OCI-LY1 (cell line): ENCODE results near the gene CDH26.
"Not testable (repeated sequence)": the region's sequence is repeated elsewhere in the genome, so short reads cannot be mapped to it uniquely, and the experiment has no call there.

Experiments used
- H2AFZ ChIP-seq: fragments of 200-600 bp; sonication (generic), shearing (Covaris generic); 2 replicates; pipeline ENCODE4 v1.6.0; 2014; ENCODE audit warnings: antibody characterized with exemption, mild to moderate bottlenecking, low read length
- H3F3A ChIP-seq: fragments of 200-600 bp; sonication (generic), shearing (Covaris generic); 2 replicates; pipeline ENCODE4 v1.6.0; 2014; ENCODE audit warnings: mild to moderate bottlenecking, antibody characterized with exemption, low read length, moderate library complexity; ENCODE audit not compliant: insufficient read depth
- H3K27ac ChIP-seq: fragments of 200-600 bp; sonication (generic); 2 replicates; pipeline ENCODE4 v1.5.1; 2014; ENCODE audit warnings: low read length, mixed run types, mild to moderate bottlenecking, low read depth; ENCODE audit not compliant: poor library complexity, severe bottlenecking
- H3K27me3 ChIP-seq: fragments of 200-600 bp; sonication (generic); 2 replicates; pipeline ENCODE4 v1.6.0; 2014; ENCODE audit warnings: antibody characterized with exemption, mild to moderate bottlenecking, low read length, moderate library complexity; ENCODE audit not compliant: insufficient read depth
- H3K36me3 ChIP-seq: fragments of 200-600 bp; sonication (generic); 2 replicates; pipeline ENCODE4 v1.6.1; 2014; ENCODE audit warnings: mild to moderate bottlenecking, antibody characterized with exemption, low read length, moderate library complexity, mixed read lengths; ENCODE audit not compliant: insufficient read depth
- H3K4me1 ChIP-seq: fragments of 200-600 bp; sonication (generic); 2 replicates; pipeline ENCODE4 v1.5.1; 2014; ENCODE audit warnings: mild to moderate bottlenecking, low read length, moderate library complexity; ENCODE audit not compliant: insufficient read depth, severe bottlenecking
- H3K4me2 ChIP-seq: fragments of 200-600 bp; sonication (generic), shearing (Covaris generic); 2 replicates; pipeline ENCODE4 v1.6.1; 2014; ENCODE audit warnings: low read length
- H3K4me3 ChIP-seq: fragments of 200-600 bp; sonication (generic); 2 replicates; pipeline ENCODE4 v1.5.1; 2014; ENCODE audit warnings: low read length, low read depth, mild to moderate bottlenecking, mixed read lengths; ENCODE audit not compliant: poor library complexity, severe bottlenecking
- H3K79me2 ChIP-seq: fragments of 200-600 bp; shearing (Covaris generic); 2 replicates; pipeline ENCODE4 v1.6.1; 2016; ENCODE audit warnings: mixed run types, low read length, mixed read lengths; ENCODE audit not compliant: insufficient read depth
- H3K9ac ChIP-seq: fragments of 200-600 bp; sonication (generic), shearing (Covaris generic); 2 replicates; pipeline ENCODE4 v1.6.1; 2014; ENCODE audit warnings: mild to moderate bottlenecking, low read length, mixed read lengths
- H3K9me2 ChIP-seq: fragments of 200-600 bp; sonication (generic), shearing (Covaris generic); 2 replicates; pipeline ENCODE4 v1.6.1; 2014; ENCODE audit warnings: low read depth, mild to moderate bottlenecking, low read length, mixed read lengths
- H3K9me3 ChIP-seq: fragments of 200-600 bp; shearing (Covaris generic); 2 replicates; pipeline ENCODE4 v1.6.1; 2014; ENCODE audit warnings: low read length, mixed read lengths
- H4K20me1 ChIP-seq: fragments of 200-600 bp; sonication (generic), shearing (Covaris generic); 2 replicates; pipeline ENCODE4 v1.6.0; 2016; ENCODE audit warnings: mild to moderate bottlenecking, low read length; ENCODE audit not compliant: insufficient read depth
- CTCF ChIP-seq: fragments of 200-600 bp; sonication (generic), shearing (Covaris generic); IDR thresholded peaks from 2 replicates; pipeline ENCODE4 v1.5.1; 2017; ENCODE audit warnings: mild to moderate bottlenecking, antibody characterized with exemption, low read length, moderate library complexity, mixed read lengths
- EZH2 ChIP-seq: fragments of 200-600 bp; sonication (generic), shearing (Covaris generic); IDR thresholded peaks from 2 replicates; pipeline ENCODE4 v1.8.0; 2017; ENCODE audit warnings: borderline replicate concordance, mixed run types, mild to moderate bottlenecking, antibody characterized with exemption, low read length, moderate library complexity, mixed read lengths

The CDH26 gene

DNA sequence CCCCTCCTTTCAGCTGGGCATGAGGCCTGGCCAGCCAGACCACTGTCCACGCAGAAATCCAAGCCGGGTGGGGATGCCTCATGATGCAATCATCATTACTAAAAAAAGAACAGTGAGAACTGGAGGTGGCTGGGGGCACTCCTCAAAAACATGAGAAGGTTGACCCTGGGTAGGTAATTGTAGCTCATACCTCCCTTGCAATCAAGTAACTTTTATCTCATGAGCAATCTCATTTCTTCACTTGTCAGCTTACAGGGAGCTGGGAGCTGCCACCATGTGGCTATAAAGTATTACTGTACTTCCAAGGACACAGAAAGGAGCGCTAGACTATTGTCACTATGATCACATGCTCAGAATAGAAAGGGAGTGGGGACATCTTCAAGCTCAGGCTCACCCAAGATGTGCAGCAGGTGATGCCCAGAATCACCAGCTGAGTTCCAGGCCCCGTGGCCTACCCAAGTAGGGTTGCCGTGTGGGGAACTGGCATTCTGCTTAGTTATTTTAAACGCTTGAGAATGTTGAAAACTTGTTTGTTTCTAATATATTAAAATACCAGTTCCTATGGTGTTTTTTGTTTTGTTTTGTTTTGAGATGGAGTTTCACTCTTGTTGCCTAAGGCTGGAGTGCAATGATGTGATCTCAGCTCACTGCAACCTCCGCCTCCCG, 3.0 kb upstream of the CDH26 start:
- Histone ChIP-seq H3K27me3 (no peaks in the 10 kb centered on the region), H3F3A (no peaks in the 10 kb centered on the region), H2AFZ (no peak overlapping the region), H3K4me3 (no peak overlapping the region), H3K9ac (no peak overlapping the region), H4K20me1 (no peaks in the 10 kb centered on the region), H3K36me3 (no peaks in the 10 kb centered on the region), H3K4me2 (no peak overlapping the region), H3K79me2 (no peaks in the 10 kb centered on the region), H3K9me2 (no peaks in the 10 kb centered on the region), H3K4me1 (no peaks in the 10 kb centered on the region), H3K27ac (no peak overlapping the region), H3K9me3 (no peaks in the 10 kb centered on the region)
- TF ChIP-seq EZH2 (no peak), CTCF (peak; percentile 40; the same call in 1 of the 2 replicates)

DNA sequence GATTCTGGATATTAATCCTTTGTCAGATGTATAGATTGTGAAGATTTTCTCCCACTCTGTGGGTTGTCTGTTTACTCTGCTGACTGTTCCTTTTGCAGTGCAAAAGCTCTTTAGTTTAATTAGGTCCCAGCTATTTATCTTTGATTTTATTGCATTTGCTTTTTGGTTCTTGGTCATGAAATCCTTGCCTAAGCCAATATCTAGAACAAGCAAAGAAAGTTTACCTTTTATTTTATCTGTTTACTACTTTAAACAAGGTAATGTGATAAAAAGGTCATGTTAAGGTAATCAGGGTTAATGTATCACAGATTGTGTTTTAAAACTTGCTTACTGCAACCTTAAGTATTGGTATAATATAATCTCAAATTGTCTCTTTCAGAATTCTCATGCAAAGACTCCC, 655 bp upstream of the CDH26 start:
- H3K79me2 ChIP-seq, H3K4me2 ChIP-seq, H3K27ac ChIP-seq, H3K9ac ChIP-seq, H3K9me2 ChIP-seq, H3K36me3 ChIP-seq, H3K4me3 ChIP-seq, H4K20me1 ChIP-seq, H3K27me3 ChIP-seq, H2AFZ ChIP-seq, H3F3A ChIP-seq, H3K4me1 ChIP-seq, H3K9me3 ChIP-seq: not testable (repeated sequence)

DNA sequence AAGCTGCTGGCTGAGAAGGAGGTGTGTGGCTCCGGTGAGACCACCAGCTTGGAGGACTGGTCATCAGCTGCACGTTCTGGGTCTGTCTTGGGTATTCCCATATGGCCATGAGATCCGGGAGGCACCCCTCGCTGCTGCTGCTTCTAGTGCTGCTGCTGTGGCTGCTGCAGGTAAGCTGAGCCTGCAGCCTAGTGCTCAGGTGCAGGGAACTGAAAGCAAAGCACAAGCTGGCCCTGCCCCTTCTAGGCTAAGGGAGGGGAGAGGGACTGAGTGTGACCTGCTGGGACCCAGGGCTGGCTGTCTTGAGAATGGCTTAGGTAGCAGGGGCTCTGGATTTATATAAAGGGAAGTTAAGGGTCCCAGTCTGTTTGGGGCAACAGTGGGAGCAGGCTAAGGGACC, 403 bp downstream of the CDH26 start:
- no peak overlapping the region for H3K4me2 ChIP-seq
- no peaks in the 10 kb centered on the region for H3K27me3 ChIP-seq
- TF ChIP-seq CTCF, result no peak
- no peak for TF ChIP-seq EZH2
- H3K9ac ChIP-seq, result no peak overlapping the region
- no peaks in the 10 kb centered on the region for H3K9me3 ChIP-seq
- H3K9me2 ChIP-seq, result no peaks in the 10 kb centered on the region
- no peaks in the 10 kb centered on the region for H3K79me2 ChIP-seq
- H3K4me1 ChIP-seq, result no peaks in the 10 kb centered on the region
- no peaks in the 10 kb centered on the region for H3K36me3 ChIP-seq
- no peaks in the 10 kb centered on the region for H4K20me1 ChIP-seq
- no peak overlapping the region for H3K4me3 ChIP-seq
- no peaks in the 10 kb centered on the region for H3F3A ChIP-seq
- H3K27ac ChIP-seq, result no peak overlapping the region
- no peak overlapping the region for H2AFZ ChIP-seq

GRCh38 chr20:59961423-59961822, 3.2 kb downstream of the CDH26 start:
- Histone ChIP-seq H3K4me2 (no peak overlapping the region), H3K27me3 (no peaks in the 10 kb centered on the region), H3K79me2 (no peaks in the 10 kb centered on the region), H3K9me2 (no peaks in the 10 kb centered on the region), H3F3A (no peaks in the 10 kb centered on the region), H3K36me3 (no peaks in the 10 kb centered on the region), H3K9ac (no peak overlapping the region), H3K4me1 (no peaks in the 10 kb centered on the region), H3K9me3 (no peaks in the 10 kb centered on the region), H4K20me1 (no peaks in the 10 kb centered on the region), H3K4me3 (no peak overlapping the region), H3K27ac (no peak overlapping the region), H2AFZ (no peak overlapping the region)
- TF ChIP-seq EZH2 (no peak), CTCF (no peak)
